Astrocyte (in vitro differentiated cells and primary cell): ENCODE measurements around the gene DIP2C.

ENCODE experiments used
- EZH2 ChIP-seq: IDR thresholded peaks from 2 replicates; pipeline ENCODE4 v1.6.1; 2012; ENCODE audit warnings: mild to moderate bottlenecking, low read length, inconsistent platforms; ENCODE audit not compliant: insufficient read depth
- TF ChIP-seq, protein P1 (sequence below): IDR thresholded peaks from 2 replicates; pipeline ENCODE4 v1.5.1; 2011; ENCODE audit warnings: low read depth, mild to moderate bottlenecking, inconsistent platforms, low read length, moderate library complexity; ENCODE audit not compliant: insufficient read depth

DNA sequence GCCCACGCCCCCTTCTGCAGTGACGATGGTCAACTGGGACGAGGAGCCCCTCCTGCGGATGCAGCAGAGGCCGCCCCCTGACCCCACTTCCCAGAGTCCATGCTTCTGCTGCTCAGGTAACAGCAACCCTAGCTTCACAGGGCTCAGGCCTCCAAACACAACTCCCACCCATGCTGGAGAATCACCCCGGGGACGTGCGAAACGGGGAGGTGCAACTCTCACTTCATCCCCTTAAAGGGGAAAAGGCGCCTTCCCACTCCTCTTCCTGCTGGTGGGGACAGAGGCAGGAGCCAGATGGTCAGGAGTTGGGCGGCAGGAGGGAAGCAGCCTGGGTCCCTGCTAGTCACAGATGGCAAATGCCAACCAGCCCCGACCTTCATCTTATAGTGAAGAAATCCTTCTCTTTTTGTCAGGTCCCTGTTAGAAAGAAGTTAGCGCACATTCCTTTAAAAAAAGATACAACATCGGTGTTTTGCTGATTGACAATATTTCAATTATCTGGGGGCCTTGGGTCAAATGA lies 155.4 kb downstream of the DIP2C start:
- TF ChIP-seq, protein P1, sequence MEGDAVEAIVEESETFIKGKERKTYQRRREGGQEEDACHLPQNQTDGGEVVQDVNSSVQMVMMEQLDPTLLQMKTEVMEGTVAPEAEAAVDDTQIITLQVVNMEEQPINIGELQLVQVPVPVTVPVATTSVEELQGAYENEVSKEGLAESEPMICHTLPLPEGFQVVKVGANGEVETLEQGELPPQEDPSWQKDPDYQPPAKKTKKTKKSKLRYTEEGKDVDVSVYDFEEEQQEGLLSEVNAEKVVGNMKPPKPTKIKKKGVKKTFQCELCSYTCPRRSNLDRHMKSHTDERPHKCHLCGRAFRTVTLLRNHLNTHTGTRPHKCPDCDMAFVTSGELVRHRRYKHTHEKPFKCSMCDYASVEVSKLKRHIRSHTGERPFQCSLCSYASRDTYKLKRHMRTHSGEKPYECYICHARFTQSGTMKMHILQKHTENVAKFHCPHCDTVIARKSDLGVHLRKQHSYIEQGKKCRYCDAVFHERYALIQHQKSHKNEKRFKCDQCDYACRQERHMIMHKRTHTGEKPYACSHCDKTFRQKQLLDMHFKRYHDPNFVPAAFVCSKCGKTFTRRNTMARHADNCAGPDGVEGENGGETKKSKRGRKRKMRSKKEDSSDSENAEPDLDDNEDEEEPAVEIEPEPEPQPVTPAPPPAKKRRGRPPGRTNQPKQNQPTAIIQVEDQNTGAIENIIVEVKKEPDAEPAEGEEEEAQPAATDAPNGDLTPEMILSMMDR: no peak
- TF ChIP-seq EZH2: no peak
